ENCODE data around the gene COL4A6. TPM values are rescaled to one million over a fixed set of nuclear protein-coding genes. Genes with fewer than 3 reads are reported as not detected.

The COL4A6 gene
- total and polyA plus RNA-seq, 2 donors (not counting 3 experiments of a cell fraction or from before 2014, with no cell fraction given), result 0.49 to 0.62 TPM

GRCh38 chrX:108264376-108264775 lies 173.8 kb downstream of the COL4A6 start:
- H3K4me3 ChIP-seq (replicated peaks in 1 of 3; ENCODE audit: insufficient read depth in 1 of 3, low read depth in 1 of 3, low read length in 3 of 3), result no peak overlapping the region
- no peaks in the 10 kb centered on the region for H4K20me1 ChIP-seq (replicated peaks; ENCODE audit: control insufficient read depth, extremely low read depth, insufficient read depth, low read length)
- intact Hi-C loops (cut with micrococcal nuclease), result no loop called here
- no peaks in the 10 kb centered on the region for H3K79me2 ChIP-seq (ENCODE audit: control insufficient read depth, insufficient read depth, low read length)
- H3K9ac ChIP-seq (replicated peaks; ENCODE audit: extremely low read depth, insufficient read depth, low read length), result no peak overlapping the region
- BruUV-seq (replicated peaks), result no TSS peak
- H3K4me1 ChIP-seq (ENCODE audit: control insufficient read depth, extremely low read depth, insufficient read depth, low read length), result no peaks in the 10 kb centered on the region
- TF ChIP-seq, protein P1, sequence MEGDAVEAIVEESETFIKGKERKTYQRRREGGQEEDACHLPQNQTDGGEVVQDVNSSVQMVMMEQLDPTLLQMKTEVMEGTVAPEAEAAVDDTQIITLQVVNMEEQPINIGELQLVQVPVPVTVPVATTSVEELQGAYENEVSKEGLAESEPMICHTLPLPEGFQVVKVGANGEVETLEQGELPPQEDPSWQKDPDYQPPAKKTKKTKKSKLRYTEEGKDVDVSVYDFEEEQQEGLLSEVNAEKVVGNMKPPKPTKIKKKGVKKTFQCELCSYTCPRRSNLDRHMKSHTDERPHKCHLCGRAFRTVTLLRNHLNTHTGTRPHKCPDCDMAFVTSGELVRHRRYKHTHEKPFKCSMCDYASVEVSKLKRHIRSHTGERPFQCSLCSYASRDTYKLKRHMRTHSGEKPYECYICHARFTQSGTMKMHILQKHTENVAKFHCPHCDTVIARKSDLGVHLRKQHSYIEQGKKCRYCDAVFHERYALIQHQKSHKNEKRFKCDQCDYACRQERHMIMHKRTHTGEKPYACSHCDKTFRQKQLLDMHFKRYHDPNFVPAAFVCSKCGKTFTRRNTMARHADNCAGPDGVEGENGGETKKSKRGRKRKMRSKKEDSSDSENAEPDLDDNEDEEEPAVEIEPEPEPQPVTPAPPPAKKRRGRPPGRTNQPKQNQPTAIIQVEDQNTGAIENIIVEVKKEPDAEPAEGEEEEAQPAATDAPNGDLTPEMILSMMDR (IDR thresholded peaks at IDR 0.05; ENCODE audit: extremely low read depth in 1 of 2, insufficient read depth in 1 of 2, low read depth in 1 of 2, low read length in 2 of 2), result no peak
- TF ChIP-seq POLR2A (IDR thresholded peaks at IDR 0.05; ENCODE audit: low read depth, low read length) (no peak), MYC (IDR thresholded peaks at IDR 0.05; ENCODE audit: low read depth, low read length) (no peak), JUN (IDR thresholded peaks at IDR 0.05; ENCODE audit: borderline replicate concordance, insufficient read depth, insufficient read length, low read depth) (no peak), EZH2 (IDR thresholded peaks at IDR 0.05; ENCODE audit: borderline replicate concordance, low read depth, low read length, severe bottlenecking) (no peak), FOS (IDR thresholded peaks at IDR 0.05; ENCODE audit: borderline replicate concordance, insufficient read depth, low read length) (no peak), POLR2AphosphoS5 (IDR thresholded peaks at IDR 0.05; ENCODE audit: insufficient read depth, low read depth, low read length) (no peak)
- TF ChIP-seq, protein P2, sequence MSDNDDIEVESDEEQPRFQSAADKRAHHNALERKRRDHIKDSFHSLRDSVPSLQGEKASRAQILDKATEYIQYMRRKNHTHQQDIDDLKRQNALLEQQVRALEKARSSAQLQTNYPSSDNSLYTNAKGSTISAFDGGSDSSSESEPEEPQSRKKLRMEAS (IDR thresholded peaks at IDR 0.05; ENCODE audit: insufficient read depth, insufficient read length), result no peak
- H3K36me3 ChIP-seq (ENCODE audit: control insufficient read depth in 2 of 2, extremely low read depth in 1 of 2, insufficient read depth in 2 of 2, low read length in 2 of 2), result no peaks in the 10 kb centered on the region
- CTCF ChIA-PET, result no interaction called here
- H3K4me2 ChIP-seq (ENCODE audit: insufficient read depth, low read length), result no peak overlapping the region
- H2AFZ ChIP-seq (ENCODE audit: low read depth, low read length), result no peak overlapping the region
- DNase-seq (ENCODE audit: low read depth, low spot score) (no peak), FAIRE-seq (no peak)
- no peaks in the 10 kb centered on the region for H3K9me1 ChIP-seq (replicated peaks; ENCODE audit: control insufficient read depth, extremely low read depth, insufficient read depth, low read length)
- POLR2A ChIA-PET, result no interaction called here
- dilution Hi-C loops (cut with MboI; ENCODE audit: extremely low pct_ligation_motif_present, low sequenced_read_pairs), result no loop called here
- no peaks in the 10 kb centered on the region for H3K27me3 ChIP-seq (ENCODE audit: control insufficient read depth in 2 of 2, insufficient read depth in 2 of 2, low read length in 2 of 2)
- H3K27ac ChIP-seq (ENCODE audit: insufficient read depth, low read depth, low read length), result no peak overlapping the region
- H3K9me3 ChIP-seq (replicated peaks; ENCODE audit: control insufficient read depth, insufficient read depth, low read length), result no peaks in the 10 kb centered on the region

Data from endothelial cell of umbilical vein (primary cell).